ENCODE results near the gene TSHZ2. TPM values are rescaled to one million over a fixed set of nuclear protein-coding genes. Genes with fewer than 3 reads are reported as not detected.
"Not testable (repeated sequence)": the region's sequence is repeated elsewhere in the genome, so short reads cannot be mapped to it uniquely, and the experiment has no call there.

TSHZ2 gene
- total and polyA plus RNA-seq, 2 experiments from 2014 or later: 10.4 to 32.0 TPM

- Histone ChIP-seq H3K36me3 (no peaks in the 10 kb centered on the region), H3K4me3 (no peak overlapping the region), H3K27ac (no peak overlapping the region), H3K27me3 (no peaks in the 10 kb centered on the region), H3K4me1 (ENCODE audit: low read depth) (peaks cover 15% of the 10 kb centered on the region), H3K9me3 (ENCODE audit: low read depth) (no peaks in the 10 kb centered on the region)
- TF ChIP-seq CTCF (IDR thresholded peaks at IDR 0.05; ENCODE audit: low read depth, low read length): no peak
- DNase-seq (ENCODE audit: low read depth in 1 of 2, low spot score in 1 of 2): peak in 1 of 2 donors; percentile 19
Observed at GRCh38 chr20:53088786-53089185, 116.6 kb downstream of the TSHZ2 start.

- H3K27me3 ChIP-seq; DNase-seq (ENCODE audit: low read depth in 1 of 2, low spot score in 1 of 2); H3K9me3 ChIP-seq (ENCODE audit: low read depth); H3K4me3 ChIP-seq; H3K36me3 ChIP-seq: not testable (repeated sequence)
- peak overlapping the region; percentile 1 for H3K27ac ChIP-seq
- H3K4me1 ChIP-seq (ENCODE audit: low read depth): peaks cover 15% of the 10 kb centered on the region
Observed at GRCh38 chr20:53089851-53090250, 117.7 kb downstream of the TSHZ2 start.

GRCh38 chr20:53091789-53092188 is 119.6 kb downstream of the TSHZ2 start:
- Histone ChIP-seq H3K27ac (no peak overlapping the region), H3K36me3 (no peaks in the 10 kb centered on the region), H3K9me3 (ENCODE audit: low read depth) (no peaks in the 10 kb centered on the region), H3K4me1 (ENCODE audit: low read depth) (peaks cover 22% of the 10 kb centered on the region), H3K4me3 (no peak overlapping the region), H3K27me3 (no peaks in the 10 kb centered on the region)
- no peak for DNase-seq (ENCODE audit: low read depth in 1 of 2, low spot score in 1 of 2)
- no peak for TF ChIP-seq CTCF (IDR thresholded peaks at IDR 0.05; ENCODE audit: low read depth, low read length)

- no peak overlapping the region for H3K27ac ChIP-seq
- H3K36me3 ChIP-seq: no peaks in the 10 kb centered on the region
- H3K4me1 ChIP-seq (ENCODE audit: low read depth): peaks cover 22% of the 10 kb centered on the region
- no peaks in the 10 kb centered on the region for H3K9me3 ChIP-seq (ENCODE audit: low read depth)
- H3K4me3 ChIP-seq: no peak overlapping the region
- H3K27me3 ChIP-seq: no peaks in the 10 kb centered on the region
- TF ChIP-seq CTCF (IDR thresholded peaks at IDR 0.05; ENCODE audit: low read depth, low read length): no peak
- DNase-seq (ENCODE audit: low read depth in 1 of 2, low spot score in 1 of 2): no peak
Observed at GRCh38 chr20:53092772-53093300, 120.7 kb downstream of the TSHZ2 start.

GRCh38 chr20:53097371-53097770 is 125.2 kb downstream of the TSHZ2 start:
- DNase-seq (ENCODE audit: low read depth in 1 of 2, low spot score in 1 of 2): no peak

GRCh38 chr20:53097791-53098190 is 125.6 kb downstream of the TSHZ2 start:
- DNase-seq (ENCODE audit: low read depth in 1 of 2, low spot score in 1 of 2): no peak
- no peaks in the 10 kb centered on the region for H3K36me3 ChIP-seq
- no peak for TF ChIP-seq CTCF (IDR thresholded peaks at IDR 0.05; ENCODE audit: low read depth, low read length)
- H3K4me3 ChIP-seq: no peak overlapping the region
- no peaks in the 10 kb centered on the region for H3K9me3 ChIP-seq (ENCODE audit: low read depth)
- peaks cover 19% of the 10 kb centered on the region for H3K4me1 ChIP-seq (ENCODE audit: low read depth)
- no peak overlapping the region for H3K27ac ChIP-seq
- no peaks in the 10 kb centered on the region for H3K27me3 ChIP-seq

More at GRCh38 chr20:53097371-53097770, 125.2 kb downstream of the TSHZ2 start:
- Histone ChIP-seq H3K36me3 (no peaks in the 10 kb centered on the region), H3K4me1 (ENCODE audit: low read depth) (peaks cover 19% of the 10 kb centered on the region), H3K27ac (no peak overlapping the region), H3K27me3 (no peaks in the 10 kb centered on the region), H3K9me3 (ENCODE audit: low read depth) (no peaks in the 10 kb centered on the region), H3K4me3 (no peak overlapping the region)
- no peak for TF ChIP-seq CTCF (IDR thresholded peaks at IDR 0.05; ENCODE audit: low read depth, low read length)

Data from cardiac muscle cell (in vitro differentiated cells and primary cell).